SU-DHL-6 (cell line): ENCODE results near the gene RIMBP3C.

Experiments
- CTCF ChIP-seq: fragments of 200-600 bp; sonication (generic); IDR thresholded peaks from one replicate; pipeline ENCODE4 v1.5.1; 2017; ENCODE audit warnings: antibody characterized with exemption, mild to moderate bottlenecking, low read length, moderate library complexity; ENCODE audit not compliant: insufficient read depth, poor library complexity, severe bottlenecking
- EZH2phosphoT487 ChIP-seq: fragments of 200-600 bp; sonication (generic), shearing (Covaris generic); conservative IDR thresholded peaks from 2 replicates; pipeline ENCODE4 v1.6.1; 2018; ENCODE audit warnings: mild to moderate bottlenecking, antibody characterized with exemption, low read length, moderate library complexity, mixed read lengths

GRCh38 chr22:21567456-21568346 is 16.4 kb upstream of the RIMBP3C start, which contains the start of gene UBE2L3:
- no peak for TF ChIP-seq CTCF
- TF ChIP-seq EZH2phosphoT487, result no peak
